Uterus (tissue), 2 donors: ENCODE measurements around the gene CCDC57.

Experiments
- POLR2A ChIP-seq, 2 donors: fragments of 450-650 bp; IDR thresholded peaks; one replicate each; pipeline ENCODE4 v1.6.1; 2016; ENCODE audit warnings: antibody characterized with exemption in 2 of 2, mild to moderate bottlenecking in 1 of 2, moderate library complexity in 1 of 2
- TF ChIP-seq, protein P1 (sequence below), 4 experiments: fragments of 200-600 bp in 2 of 4; fragments of 450-650 bp in 2 of 4; sonication (generic) in 2 of 4; IDR thresholded peaks; one replicate each; pipeline ENCODE4 v1.5.1; 2016 to 2019; ENCODE audit warnings: antibody characterized with exemption in 4 of 4, mild to moderate bottlenecking in 2 of 4, moderate library complexity in 1 of 4

DNA sequence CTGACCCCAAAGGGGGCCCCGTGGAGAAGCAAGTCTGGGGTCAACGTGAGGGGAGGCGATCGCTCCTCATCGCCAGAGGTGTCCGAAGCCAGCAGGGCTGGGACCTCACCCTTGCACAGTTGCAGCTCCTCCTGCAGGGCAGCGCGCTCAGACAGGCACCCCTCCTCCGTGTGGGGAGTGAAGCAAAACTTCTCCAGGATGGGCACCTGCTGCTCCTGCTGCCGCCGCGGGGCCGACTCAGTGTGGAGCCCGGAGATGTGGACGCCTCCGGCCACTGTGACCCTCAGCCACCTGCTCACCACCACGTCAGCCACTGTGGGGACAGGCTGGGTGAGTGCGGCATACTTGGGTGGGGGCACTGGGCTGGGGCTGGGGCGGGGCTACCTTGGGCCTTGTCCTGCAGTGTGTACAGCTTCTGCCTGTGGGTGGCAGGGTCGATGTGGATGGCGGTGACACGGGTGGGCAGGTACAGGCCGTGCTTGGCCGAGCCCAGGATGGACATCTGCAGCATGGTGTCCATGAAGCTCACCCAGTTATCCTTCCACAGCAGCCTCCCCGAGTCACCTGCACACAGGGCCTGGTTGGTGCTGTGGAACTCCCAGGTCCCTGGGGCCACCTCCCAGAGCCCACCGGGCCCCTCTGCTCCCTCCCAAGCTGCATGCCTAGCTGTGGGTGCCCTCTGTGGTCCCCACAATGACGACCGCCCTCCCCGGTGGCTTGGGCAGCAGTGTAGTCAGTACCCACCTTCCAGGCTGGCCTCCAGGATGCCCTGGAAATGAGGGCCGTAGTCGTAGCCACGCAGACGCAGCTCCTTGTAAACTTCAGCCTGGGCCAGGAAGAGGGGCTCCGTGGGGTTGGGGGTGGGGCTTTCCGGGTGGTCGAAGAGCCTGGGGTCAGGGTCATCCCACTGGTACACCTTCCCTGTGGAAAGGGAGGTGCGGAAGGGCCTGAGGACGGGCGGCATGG lies 125.4 kb downstream of the CCDC57 start:
- TF ChIP-seq, protein P1, sequence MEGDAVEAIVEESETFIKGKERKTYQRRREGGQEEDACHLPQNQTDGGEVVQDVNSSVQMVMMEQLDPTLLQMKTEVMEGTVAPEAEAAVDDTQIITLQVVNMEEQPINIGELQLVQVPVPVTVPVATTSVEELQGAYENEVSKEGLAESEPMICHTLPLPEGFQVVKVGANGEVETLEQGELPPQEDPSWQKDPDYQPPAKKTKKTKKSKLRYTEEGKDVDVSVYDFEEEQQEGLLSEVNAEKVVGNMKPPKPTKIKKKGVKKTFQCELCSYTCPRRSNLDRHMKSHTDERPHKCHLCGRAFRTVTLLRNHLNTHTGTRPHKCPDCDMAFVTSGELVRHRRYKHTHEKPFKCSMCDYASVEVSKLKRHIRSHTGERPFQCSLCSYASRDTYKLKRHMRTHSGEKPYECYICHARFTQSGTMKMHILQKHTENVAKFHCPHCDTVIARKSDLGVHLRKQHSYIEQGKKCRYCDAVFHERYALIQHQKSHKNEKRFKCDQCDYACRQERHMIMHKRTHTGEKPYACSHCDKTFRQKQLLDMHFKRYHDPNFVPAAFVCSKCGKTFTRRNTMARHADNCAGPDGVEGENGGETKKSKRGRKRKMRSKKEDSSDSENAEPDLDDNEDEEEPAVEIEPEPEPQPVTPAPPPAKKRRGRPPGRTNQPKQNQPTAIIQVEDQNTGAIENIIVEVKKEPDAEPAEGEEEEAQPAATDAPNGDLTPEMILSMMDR (IDR thresholded peaks at IDR 0.05): no peak
- no peak for TF ChIP-seq POLR2A (IDR thresholded peaks at IDR 0.05)
